OCI-LY7 (cell line): ENCODE measurements around the gene UQCRC1. TPM values are rescaled to one million over a fixed set of nuclear protein-coding genes. Genes with fewer than 3 reads are reported as not detected.

ENCODE experiments used
- BruUV-seq: library from RNA; stranded (reverse); fragments of 400-500 nt; replicated peaks from 2 replicates; lab custom pipeline; 2021; lab: Mats Ljungman, UMichigan
- CTCF ChIA-PET: fragments of 300-600 bp; sonication (Branson Sonifier 250); formaldehyde crosslinking; loops from one replicate; lab custom pipeline; 2022; ENCODE audit warnings: antibody characterized with exemption; ENCODE audit not compliant: unreplicated experiment; lab: Charles Lee
- POLR2A ChIA-PET: fragments of 300-600 bp; sonication (Branson Sonifier 250); formaldehyde crosslinking; loops from one replicate; lab custom pipeline; 2022; ENCODE audit warnings: antibody characterized with exemption; lab: Charles Lee
- DNase-seq: peaks from one replicate; pipeline ENCODE4 v3.0.0-alpha.2; 2015; ENCODE audit warnings: low spot score
- H2AFZ ChIP-seq: fragments of 200-600 bp; sonication (generic), shearing (Covaris generic); 2 replicates; pipeline ENCODE4 v1.6.1; 2014; ENCODE audit warnings: mild to moderate bottlenecking, antibody characterized with exemption, low read length, moderate library complexity
- H3K27ac ChIP-seq: fragments of 200-600 bp; sonication (generic); 2 replicates; pipeline ENCODE4 v1.5.1; 2014; ENCODE audit warnings: mixed run types, low read depth, mild to moderate bottlenecking, moderate library complexity, low read length, inconsistent platforms; ENCODE audit not compliant: poor library complexity, severe bottlenecking
- H3K36me3 ChIP-seq: fragments of 200-600 bp; sonication (generic); 2 replicates; pipeline ENCODE4 v1.6.1; 2014; ENCODE audit warnings: mild to moderate bottlenecking, antibody characterized with exemption, low read length, moderate library complexity, mixed read lengths; ENCODE audit not compliant: insufficient read depth
- H3K4me1 ChIP-seq: fragments of 200-600 bp; sonication (generic); 2 replicates; pipeline ENCODE4 v1.5.1; 2014; ENCODE audit warnings: mild to moderate bottlenecking, low read length; ENCODE audit not compliant: insufficient read depth, poor library complexity, severe bottlenecking
- H3K4me2 ChIP-seq: fragments of 200-600 bp; sonication (generic); 2 replicates; pipeline ENCODE4 v1.6.1; 2014; ENCODE audit warnings: mild to moderate bottlenecking, low read length
- H3K4me3 ChIP-seq: fragments of 200-600 bp; sonication (generic); 2 replicates; pipeline ENCODE4 v1.5.1; 2014; ENCODE audit warnings: mild to moderate bottlenecking, low read depth, low read length; ENCODE audit not compliant: poor library complexity, severe bottlenecking
- H3K79me2 ChIP-seq: fragments of 200-600 bp; sonication (generic); 2 replicates; pipeline ENCODE4 v1.6.1; 2016; ENCODE audit warnings: low read depth, mild to moderate bottlenecking, low read length, moderate library complexity, mixed read lengths; ENCODE audit not compliant: insufficient read depth
- H3K9me2 ChIP-seq: fragments of 200-600 bp; sonication (generic); 2 replicates; pipeline ENCODE4 v1.6.1; 2016; ENCODE audit warnings: mild to moderate bottlenecking, low read length, mixed read lengths; ENCODE audit not compliant: insufficient read depth
- H3K9me3 ChIP-seq: fragments of 200-600 bp; sonication (generic); 2 replicates; pipeline ENCODE4 v1.6.1; 2014; ENCODE audit warnings: mild to moderate bottlenecking, mixed run types, low read length, mixed read lengths
- H4K20me1 ChIP-seq: fragments of 200-600 bp; sonication (generic); 2 replicates; pipeline ENCODE4 v1.6.1; 2014; ENCODE audit warnings: mild to moderate bottlenecking, antibody characterized with exemption, low read length, moderate library complexity, mixed read lengths; ENCODE audit not compliant: insufficient read depth
- CTCF ChIP-seq: fragments of 200-600 bp; sonication (generic); conservative IDR thresholded peaks from 2 replicates; pipeline ENCODE4 v1.5.1; 2014; ENCODE audit warnings: mild to moderate bottlenecking, antibody characterized with exemption, low read length, moderate library complexity, mixed read lengths
- EZH2phosphoT487 ChIP-seq: fragments of 200-600 bp; sonication (generic); IDR thresholded peaks from 2 replicates; pipeline ENCODE4 v1.6.1; 2018; ENCODE audit warnings: low read depth, borderline replicate concordance, mild to moderate bottlenecking, mixed run types, antibody characterized with exemption, low read length, moderate library complexity, mixed read lengths
- intact Hi-C: fragments of 100-400 bp; cut with micrococcal nuclease; formaldehyde crosslinking; loops from one replicate; pipeline ENCODE4 v1.10.0; 2022; ENCODE audit not compliant: unreplicated experiment
- total RNA-seq, 2 experiments: library from RNA; depleted of rRNA in 1 of 2; stranded (reverse); fragments of >200 nt in 1 of 2; shearing (Covaris generic) in 1 of 2; gene quantifications; 2 replicates each; pipeline ENCODE4 v1.2.3, GENCODE V29; 2014 to 2022

The UQCRC1 gene
- total RNA-seq, 2 experiments from 2014 or later, result 125 to 194 TPM

- Histone ChIP-seq H3K36me3 (no peaks in the 10 kb centered on the region), H3K4me2 (no peak overlapping the region), H3K9me2 (no peaks in the 10 kb centered on the region), H3K9me3 (no peaks in the 10 kb centered on the region), H3K4me3 (no peak overlapping the region), H3K79me2 (no peaks in the 10 kb centered on the region), H4K20me1 (no peaks in the 10 kb centered on the region), H2AFZ (no peak overlapping the region), H3K27ac (no peak overlapping the region), H3K4me1 (no peaks in the 10 kb centered on the region)
- BruUV-seq, result no TSS peak
- intact Hi-C loops, result no loop called here
- TF ChIP-seq EZH2phosphoT487 (no peak), CTCF (no peak)
- CTCF ChIA-PET, result no interaction called here
- DNase-seq, result no peak
- POLR2A ChIA-PET, result no interaction called here
Observed at GRCh38 chr3:48571938-48572337, 37.5 kb downstream of the UQCRC1 start.

GRCh38 chr3:48569808-48570450 lies 39.5 kb downstream of the UQCRC1 start:
- Histone ChIP-seq H3K4me3 (no peak overlapping the region), H3K27ac (no peak overlapping the region), H3K79me2 (no peaks in the 10 kb centered on the region), H4K20me1 (no peaks in the 10 kb centered on the region), H3K36me3 (no peaks in the 10 kb centered on the region), H2AFZ (no peak overlapping the region), H3K9me3 (no peaks in the 10 kb centered on the region), H3K4me2 (no peak overlapping the region), H3K9me2 (no peaks in the 10 kb centered on the region), H3K4me1 (no peaks in the 10 kb centered on the region)
- no peak for DNase-seq
- ChIA-PET POLR2A (no interaction called here), CTCF (no interaction called here)
- no TSS peak for BruUV-seq
- TF ChIP-seq CTCF (no peak), EZH2phosphoT487 (no peak)
- intact Hi-C loops, result no loop called here

GRCh38 chr3:48569400-48569799 lies 40.0 kb downstream of the UQCRC1 start:
- POLR2A ChIA-PET, result interaction anchor here (0.5 kb wide), 1 partner anchor 54 kb away, joined by 3 read pairs; no protein-coding TSS in a partner anchor
- intact Hi-C loops, result no loop called here
- no peaks in the 10 kb centered on the region for H4K20me1 ChIP-seq
- no peak overlapping the region for H2AFZ ChIP-seq
- CTCF ChIA-PET, result no interaction called here
- H3K9me2 ChIP-seq, result no peaks in the 10 kb centered on the region
- TF ChIP-seq EZH2phosphoT487, result no peak
- no peak for TF ChIP-seq CTCF
- H3K4me2 ChIP-seq, result no peak overlapping the region
- no peak overlapping the region for H3K27ac ChIP-seq
- no peaks in the 10 kb centered on the region for H3K9me3 ChIP-seq
- no peaks in the 10 kb centered on the region for H3K4me1 ChIP-seq
- no peaks in the 10 kb centered on the region for H3K36me3 ChIP-seq
- no peak for DNase-seq
- no peaks in the 10 kb centered on the region for H3K79me2 ChIP-seq
- no TSS peak for BruUV-seq
- no peak overlapping the region for H3K4me3 ChIP-seq
